ENCODE results near the gene CTNNA3. TPM values are rescaled to one million over a fixed set of nuclear protein-coding genes. Genes with fewer than 3 reads are reported as not detected.

The CTNNA3 gene
- total and polyA plus RNA-seq, 2 donors (not counting 1 experiment from before 2014, with no cell fraction given): not detected

GRCh38 chr10:67518756-67519155 lies 177.2 kb downstream of the CTNNA3 start:
- no peak overlapping the region for H3K27ac ChIP-seq (ENCODE audit: insufficient read depth, low read length)
- H2AFZ ChIP-seq (ENCODE audit: low read length): no peak overlapping the region
- H3K9me3 ChIP-seq (ENCODE audit: control insufficient read depth, insufficient read depth, low read depth, low read length): no peaks in the 10 kb centered on the region
- no peak overlapping the region for H3K9ac ChIP-seq (ENCODE audit: insufficient read depth, low read length)
- no peak overlapping the region for H3K4me3 ChIP-seq (replicated peaks in 1 of 4; ENCODE audit: control extremely low read depth in 1 of 4, insufficient read depth in 1 of 4, low read depth in 3 of 4, low read length in 4 of 4)
- TF ChIP-seq, protein P1, sequence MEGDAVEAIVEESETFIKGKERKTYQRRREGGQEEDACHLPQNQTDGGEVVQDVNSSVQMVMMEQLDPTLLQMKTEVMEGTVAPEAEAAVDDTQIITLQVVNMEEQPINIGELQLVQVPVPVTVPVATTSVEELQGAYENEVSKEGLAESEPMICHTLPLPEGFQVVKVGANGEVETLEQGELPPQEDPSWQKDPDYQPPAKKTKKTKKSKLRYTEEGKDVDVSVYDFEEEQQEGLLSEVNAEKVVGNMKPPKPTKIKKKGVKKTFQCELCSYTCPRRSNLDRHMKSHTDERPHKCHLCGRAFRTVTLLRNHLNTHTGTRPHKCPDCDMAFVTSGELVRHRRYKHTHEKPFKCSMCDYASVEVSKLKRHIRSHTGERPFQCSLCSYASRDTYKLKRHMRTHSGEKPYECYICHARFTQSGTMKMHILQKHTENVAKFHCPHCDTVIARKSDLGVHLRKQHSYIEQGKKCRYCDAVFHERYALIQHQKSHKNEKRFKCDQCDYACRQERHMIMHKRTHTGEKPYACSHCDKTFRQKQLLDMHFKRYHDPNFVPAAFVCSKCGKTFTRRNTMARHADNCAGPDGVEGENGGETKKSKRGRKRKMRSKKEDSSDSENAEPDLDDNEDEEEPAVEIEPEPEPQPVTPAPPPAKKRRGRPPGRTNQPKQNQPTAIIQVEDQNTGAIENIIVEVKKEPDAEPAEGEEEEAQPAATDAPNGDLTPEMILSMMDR (conservative IDR thresholded peaks at IDR 0.05 in 1 of 2, IDR thresholded peaks at IDR 0.05 in 1 of 2; ENCODE audit: low read depth in 1 of 2, low read length in 2 of 2): no peak
- no peak for TF ChIP-seq EZH2 (IDR thresholded peaks at IDR 0.05; ENCODE audit: low read length, missing control alignments)
- no peaks in the 10 kb centered on the region for H3K4me1 ChIP-seq (ENCODE audit: control insufficient read depth, extremely low read depth, insufficient read depth, low read length)
- H3K4me2 ChIP-seq (ENCODE audit: extremely low read depth, insufficient read depth, low read length): no peak overlapping the region
- H4K20me1 ChIP-seq (ENCODE audit: control insufficient read depth, extremely low read depth, insufficient read depth, low read length): no peaks in the 10 kb centered on the region
- DNase-seq (ENCODE audit: low read depth in 2 of 2): no peak
- H3K79me2 ChIP-seq (ENCODE audit: control insufficient read depth, insufficient read depth, low read length): no peaks in the 10 kb centered on the region
- no peaks in the 10 kb centered on the region for H3K36me3 ChIP-seq (ENCODE audit: control insufficient read depth, insufficient read depth, low read length)
- H3K27me3 ChIP-seq (ENCODE audit: control insufficient read depth, insufficient read depth, low read length): no peaks in the 10 kb centered on the region

DNA sequence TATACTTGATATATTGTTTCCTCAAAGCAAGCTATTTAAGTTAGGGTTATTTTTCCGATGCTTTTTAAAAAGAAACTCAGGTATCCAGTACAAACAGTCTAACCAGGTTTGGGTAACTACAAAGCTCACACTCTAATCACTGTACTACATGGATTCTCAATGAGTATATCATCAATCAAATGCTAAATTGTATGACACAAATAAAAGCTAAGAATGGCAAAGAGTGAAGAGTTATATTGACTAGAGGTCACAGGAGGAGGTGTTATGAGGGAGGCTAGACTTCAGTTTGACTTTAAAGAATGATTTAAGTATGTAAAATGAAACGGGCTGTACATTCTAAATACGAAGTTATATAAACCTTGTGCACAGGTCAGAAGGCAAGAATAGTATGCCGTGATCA lies 178.0 kb downstream of the CTNNA3 start:
- no peaks in the 10 kb centered on the region for H3K36me3 ChIP-seq (ENCODE audit: control insufficient read depth, insufficient read depth, low read length)
- H2AFZ ChIP-seq (ENCODE audit: low read length): no peak overlapping the region
- H3K4me3 ChIP-seq (replicated peaks in 1 of 4; ENCODE audit: control extremely low read depth in 1 of 4, insufficient read depth in 1 of 4, low read depth in 3 of 4, low read length in 4 of 4): no peak overlapping the region
- no peak overlapping the region for H3K4me2 ChIP-seq (ENCODE audit: extremely low read depth, insufficient read depth, low read length)
- H3K9me3 ChIP-seq (ENCODE audit: control insufficient read depth, insufficient read depth, low read depth, low read length): no peaks in the 10 kb centered on the region
- H3K9ac ChIP-seq (ENCODE audit: insufficient read depth, low read length): no peak overlapping the region
- no peaks in the 10 kb centered on the region for H3K79me2 ChIP-seq (ENCODE audit: control insufficient read depth, insufficient read depth, low read length)
- DNase-seq (ENCODE audit: low read depth in 2 of 2): no peak
- H3K4me1 ChIP-seq (ENCODE audit: control insufficient read depth, extremely low read depth, insufficient read depth, low read length): no peaks in the 10 kb centered on the region
- H4K20me1 ChIP-seq (ENCODE audit: control insufficient read depth, extremely low read depth, insufficient read depth, low read length): no peaks in the 10 kb centered on the region
- no peaks in the 10 kb centered on the region for H3K27me3 ChIP-seq (ENCODE audit: control insufficient read depth, insufficient read depth, low read length)
- TF ChIP-seq EZH2 (IDR thresholded peaks at IDR 0.05; ENCODE audit: low read length, missing control alignments): no peak
- TF ChIP-seq, protein P1 (conservative IDR thresholded peaks at IDR 0.05 in 1 of 2, IDR thresholded peaks at IDR 0.05 in 1 of 2; ENCODE audit: low read depth in 1 of 2, low read length in 2 of 2): no peak
- no peak overlapping the region for H3K27ac ChIP-seq (ENCODE audit: insufficient read depth, low read length)

DNA sequence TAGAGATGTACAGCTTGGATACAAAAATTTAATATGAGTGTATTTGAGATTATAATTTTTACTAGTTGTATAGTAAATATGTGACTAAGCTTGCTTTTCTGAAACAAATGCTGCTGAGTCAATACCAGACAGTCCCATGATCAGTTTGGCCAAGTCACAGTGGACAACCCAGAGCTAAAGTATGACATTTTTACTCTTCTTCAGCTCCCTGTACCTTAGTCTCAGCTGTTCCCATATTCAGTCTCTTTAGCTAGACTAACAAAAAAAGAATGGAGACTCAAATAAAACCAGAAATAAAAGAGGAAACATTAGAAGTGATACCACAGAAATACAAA lies 189.3 kb downstream of the CTNNA3 start:
- Histone ChIP-seq H3K79me2 (ENCODE audit: control insufficient read depth, insufficient read depth, low read length) (no peaks in the 10 kb centered on the region), H3K4me3 (replicated peaks in 1 of 4; ENCODE audit: control extremely low read depth in 1 of 4, insufficient read depth in 1 of 4, low read depth in 3 of 4, low read length in 4 of 4) (no peak overlapping the region), H3K36me3 (ENCODE audit: control insufficient read depth, insufficient read depth, low read length) (no peaks in the 10 kb centered on the region), H4K20me1 (ENCODE audit: control insufficient read depth, extremely low read depth, insufficient read depth, low read length) (no peaks in the 10 kb centered on the region), H3K27me3 (ENCODE audit: control insufficient read depth, insufficient read depth, low read length) (no peaks in the 10 kb centered on the region), H3K4me1 (ENCODE audit: control insufficient read depth, extremely low read depth, insufficient read depth, low read length) (no peaks in the 10 kb centered on the region), H3K27ac (ENCODE audit: insufficient read depth, low read length) (no peak overlapping the region), H3K9me3 (ENCODE audit: control insufficient read depth, insufficient read depth, low read depth, low read length) (no peaks in the 10 kb centered on the region), H2AFZ (ENCODE audit: low read length) (no peak overlapping the region), H3K9ac (ENCODE audit: insufficient read depth, low read length) (no peak overlapping the region), H3K4me2 (ENCODE audit: extremely low read depth, insufficient read depth, low read length) (no peak overlapping the region)
- DNase-seq (ENCODE audit: low read depth in 2 of 2): no peak
- TF ChIP-seq, protein P1 (conservative IDR thresholded peaks at IDR 0.05 in 1 of 2, IDR thresholded peaks at IDR 0.05 in 1 of 2; ENCODE audit: low read depth in 1 of 2, low read length in 2 of 2): no peak
- TF ChIP-seq EZH2 (IDR thresholded peaks at IDR 0.05; ENCODE audit: low read length, missing control alignments): no peak
